ENCODE measurements around the gene EXOSC1.

DNA sequence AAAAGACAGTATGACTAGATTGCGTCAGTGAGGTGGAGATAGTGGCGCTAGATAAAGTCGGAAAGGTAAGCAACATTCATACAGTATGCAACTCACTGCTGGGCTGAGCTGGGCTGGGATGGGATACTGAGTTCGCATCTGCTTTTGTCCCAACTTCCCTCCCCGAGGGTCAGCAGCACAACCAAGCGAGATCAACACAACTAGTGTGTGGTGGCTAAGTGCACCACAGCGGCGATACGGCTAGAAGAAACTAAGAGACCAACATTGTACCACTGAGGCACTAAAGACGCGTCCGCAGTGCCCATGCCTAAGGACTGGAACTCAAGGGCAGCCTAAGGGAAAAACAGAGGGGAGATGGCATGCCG, 467 bp downstream of the EXOSC1 start:
- TF ChIP-seq POLR2A (IDR thresholded peaks at IDR 0.05; ENCODE audit: low read depth): no peak
- TF ChIP-seq, protein P1, sequence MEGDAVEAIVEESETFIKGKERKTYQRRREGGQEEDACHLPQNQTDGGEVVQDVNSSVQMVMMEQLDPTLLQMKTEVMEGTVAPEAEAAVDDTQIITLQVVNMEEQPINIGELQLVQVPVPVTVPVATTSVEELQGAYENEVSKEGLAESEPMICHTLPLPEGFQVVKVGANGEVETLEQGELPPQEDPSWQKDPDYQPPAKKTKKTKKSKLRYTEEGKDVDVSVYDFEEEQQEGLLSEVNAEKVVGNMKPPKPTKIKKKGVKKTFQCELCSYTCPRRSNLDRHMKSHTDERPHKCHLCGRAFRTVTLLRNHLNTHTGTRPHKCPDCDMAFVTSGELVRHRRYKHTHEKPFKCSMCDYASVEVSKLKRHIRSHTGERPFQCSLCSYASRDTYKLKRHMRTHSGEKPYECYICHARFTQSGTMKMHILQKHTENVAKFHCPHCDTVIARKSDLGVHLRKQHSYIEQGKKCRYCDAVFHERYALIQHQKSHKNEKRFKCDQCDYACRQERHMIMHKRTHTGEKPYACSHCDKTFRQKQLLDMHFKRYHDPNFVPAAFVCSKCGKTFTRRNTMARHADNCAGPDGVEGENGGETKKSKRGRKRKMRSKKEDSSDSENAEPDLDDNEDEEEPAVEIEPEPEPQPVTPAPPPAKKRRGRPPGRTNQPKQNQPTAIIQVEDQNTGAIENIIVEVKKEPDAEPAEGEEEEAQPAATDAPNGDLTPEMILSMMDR (IDR thresholded peaks at IDR 0.05): no peak

Data from esophagus muscularis mucosa (tissue), 3 donors.